HEK293 (cell line): ENCODE results near the gene CDSN.

ENCODE experiments used
- CTCF ChIA-PET: fragments of 350-600 bp; formaldehyde crosslinking; extraction: SDS; loops from one replicate; lab custom pipeline; 2021; ENCODE audit warnings: antibody characterized with exemption; lab: Yijun Ruan, JAX
- POLR2A ChIA-PET: fragments of 300-600 bp; formaldehyde crosslinking; extraction: SDS; loops from one replicate; lab custom pipeline; 2020; ENCODE audit warnings: antibody characterized with exemption, inconsistent platforms; lab: Yijun Ruan, JAX
- H3K27ac ChIP-seq: fragments of 200-500 bp; sonication (Bioruptor generic); 2 replicates; pipeline ENCODE4 v1.5.1; 2014; ENCODE audit warnings: low read depth, low read length, control low read depth, inconsistent platforms; ENCODE audit errors: extremely low read depth
- H3K36me3 ChIP-seq, 2 experiments: fragments of 200-500 bp in 1 of 2; sonication (Bioruptor generic) in 1 of 2; 1 replicate in 1 of 2; 2 replicates in 1 of 2; pipeline ENCODE4 v1.5.1; 2014 to 2017; ENCODE audit warnings: inconsistent platforms in 2 of 2, low read length in 2 of 2; ENCODE audit not compliant: control insufficient read depth in 2 of 2, insufficient read depth in 1 of 2
- H3K4me1 ChIP-seq: fragments of 200-500 bp; sonication (Bioruptor generic); 2 replicates; pipeline ENCODE4 v1.5.1; 2014; ENCODE audit warnings: mild to moderate bottlenecking, low read length, inconsistent platforms; ENCODE audit not compliant: control insufficient read depth, insufficient read depth
- H3K4me3 ChIP-seq: 2 replicates; pipeline ENCODE4 v1.5.1; 2011; ENCODE audit warnings: low read depth, mild to moderate bottlenecking, control low read depth, low read length, moderate library complexity
- H3K9me3 ChIP-seq: fragments of 200-500 bp; sonication (Bioruptor generic); 2 replicates; pipeline ENCODE4 v1.5.1; 2014; ENCODE audit warnings: low read depth, low read length, inconsistent platforms; ENCODE audit not compliant: control insufficient read depth, insufficient read depth
- IKZF3 ChIP-seq: fragments of 450-650 bp; IDR thresholded peaks from 2 replicates; pipeline ENCODE4 v1.5.0; 2018; ENCODE audit warnings: missing biosample characterization, mild to moderate bottlenecking, missing genetic modification characterization, moderate library complexity
- INSM2 ChIP-seq: fragments of 450-650 bp; formaldehyde crosslinking; IDR thresholded peaks from 2 replicates; pipeline ENCODE4 v1.5.1; 2016; ENCODE audit warnings: missing biosample characterization, missing genetic modification characterization
- PATZ1 ChIP-seq: fragments of 450-650 bp; formaldehyde crosslinking; IDR thresholded peaks from 2 replicates; pipeline ENCODE4 v1.5.1; 2016; ENCODE audit warnings: missing biosample characterization, missing genetic modification characterization
- PRDM1 ChIP-seq: fragments of 450-650 bp; formaldehyde crosslinking; IDR thresholded peaks from 2 replicates; pipeline ENCODE4; 2016; ENCODE audit warnings: missing biosample characterization, missing genetic modification characterization
- TCF7L2 ChIP-seq: IDR thresholded peaks from 2 replicates; pipeline ENCODE4 v1.6.1; 2011; ENCODE audit warnings: low read depth, mild to moderate bottlenecking, inconsistent platforms, low read length, moderate library complexity, borderline replicate concordance
- YY1 ChIP-seq: fragments of 450-650 bp; formaldehyde crosslinking; IDR thresholded peaks from 2 replicates; pipeline ENCODE4 v1.5.1; 2018; ENCODE audit warnings: missing biosample characterization, missing genetic modification characterization
- ZBTB17 ChIP-seq: fragments of 450-650 bp; formaldehyde crosslinking; IDR thresholded peaks from 2 replicates; pipeline ENCODE4 v1.5.1; 2016; ENCODE audit warnings: missing biosample characterization, missing genetic modification characterization
- ZNF114 ChIP-seq: fragments of 450-650 bp; formaldehyde crosslinking; IDR thresholded peaks from 2 replicates; pipeline ENCODE4 v1.5.0; 2017; ENCODE audit warnings: missing biosample characterization, missing genetic modification characterization
- ZNF146 ChIP-seq: fragments of 450-650 bp; formaldehyde crosslinking; IDR thresholded peaks from 2 replicates; pipeline ENCODE4 v1.5.1; 2016; ENCODE audit warnings: missing biosample characterization, missing genetic modification characterization
- ZNF16 ChIP-seq: fragments of 450-650 bp; formaldehyde crosslinking; IDR thresholded peaks from 2 replicates; pipeline ENCODE4 v1.5.1; 2016; ENCODE audit warnings: low read depth, missing biosample characterization, missing genetic modification characterization
- ZNF175 ChIP-seq: fragments of 450-650 bp; formaldehyde crosslinking; IDR thresholded peaks from 2 replicates; pipeline ENCODE4 v1.5.1; 2016; ENCODE audit warnings: missing biosample characterization, missing genetic modification characterization
- ZNF350 ChIP-seq: fragments of 450-650 bp; formaldehyde crosslinking; IDR thresholded peaks from 2 replicates; pipeline ENCODE4 v1.5.0; 2017; ENCODE audit warnings: missing biosample characterization, mild to moderate bottlenecking, missing genetic modification characterization
- ZNF366 ChIP-seq: fragments of 450-650 bp; formaldehyde crosslinking; conservative IDR thresholded peaks from 2 replicates; pipeline ENCODE4 v1.5.1; 2016; ENCODE audit warnings: missing biosample characterization, missing genetic modification characterization
- ZNF561 ChIP-seq: fragments of 450-650 bp; IDR thresholded peaks from 2 replicates; pipeline ENCODE4 v1.5.1; 2018; ENCODE audit warnings: missing biosample characterization, missing genetic modification characterization, borderline replicate concordance
- ZNF571 ChIP-seq: fragments of 450-650 bp; formaldehyde crosslinking; IDR thresholded peaks from 2 replicates; pipeline ENCODE4 v1.5.0; 2017; ENCODE audit warnings: missing biosample characterization, missing genetic modification characterization
- ZNF747 ChIP-seq: fragments of 450-650 bp; formaldehyde crosslinking; IDR thresholded peaks from 2 replicates; pipeline ENCODE4 v1.5.1; 2016; ENCODE audit warnings: missing biosample characterization, missing genetic modification characterization
- ZNF791 ChIP-seq: fragments of 450-650 bp; formaldehyde crosslinking; IDR thresholded peaks from 2 replicates; pipeline ENCODE4 v1.5.1; 2016; ENCODE audit warnings: missing biosample characterization, missing genetic modification characterization
- TF ChIP-seq, protein P1 (sequence below): fragments of 450-650 bp; formaldehyde crosslinking; IDR thresholded peaks from 2 replicates; pipeline ENCODE4 v1.5.1; 2016; ENCODE audit warnings: missing biosample characterization, missing genetic modification characterization
- TF ChIP-seq, protein P2 (sequence below): fragments of 450-650 bp; formaldehyde crosslinking; IDR thresholded peaks from 2 replicates; pipeline ENCODE4 v1.5.1; 2017; ENCODE audit warnings: missing biosample characterization, missing genetic modification characterization
- TF ChIP-seq, protein P3 (sequence below): fragments of 450-650 bp; formaldehyde crosslinking; IDR thresholded peaks from 2 replicates; pipeline ENCODE4 v1.5.1; 2016; ENCODE audit warnings: missing biosample characterization, missing genetic modification characterization

CDSN gene

GRCh38 chr6:31086788-31087440 lies 33.3 kb downstream of the CDSN start:
- no peak overlapping the region for H3K27ac ChIP-seq
- POLR2A ChIA-PET = interaction anchor here (0.8 to 1.5 kb wide), 4 partner anchors 171 to 472 kb away, joined by 3 to 6 read pairs (median 4); partner anchors contain the start of gene DDR1
- CTCF ChIA-PET = interaction anchor here (0.5 to 7.3 kb wide), 81 partner anchors 9 to 722 kb away, joined by 3 to 111 read pairs (median 5); partner anchors contain the start of genes C6orf15, DDR1, GTF2H4 and PSORS1C1

More at GRCh38 chr6:31086788-31087440, 33.3 kb downstream of the CDSN start:
- Histone ChIP-seq H3K9me3 (no peaks in the 10 kb centered on the region), H3K4me3 (no peak overlapping the region), H3K36me3 (no peaks in the 10 kb centered on the region; a peak in 1 of 3 replicates), H3K4me1 (peaks cover 10% of the 10 kb centered on the region; the same call in 1 of the 2 replicates)
- TF ChIP-seq ZNF366 (tag by site-specific recombination) (no peak), ZNF175 (tag by site-specific recombination) (no peak), YY1 (tag by site-specific recombination) (no peak), ZNF791 (no peak), ZNF571 (no peak), ZBTB17 (tag by site-specific recombination) (no peak), ZNF16 (no peak), PATZ1 (no peak), PRDM1 (tag by site-specific recombination) (no peak), IKZF3 (tag by site-specific recombination) (no peak), ZNF747 (tag by site-specific recombination) (no peak), TCF7L2 (no peak), ZNF146 (tag by site-specific recombination) (no peak), ZNF561 (no peak), ZNF114 (tag by site-specific recombination) (no peak), ZNF350 (no peak), INSM2 (tag by site-specific recombination) (no peak)
- TF ChIP-seq, protein P1, sequence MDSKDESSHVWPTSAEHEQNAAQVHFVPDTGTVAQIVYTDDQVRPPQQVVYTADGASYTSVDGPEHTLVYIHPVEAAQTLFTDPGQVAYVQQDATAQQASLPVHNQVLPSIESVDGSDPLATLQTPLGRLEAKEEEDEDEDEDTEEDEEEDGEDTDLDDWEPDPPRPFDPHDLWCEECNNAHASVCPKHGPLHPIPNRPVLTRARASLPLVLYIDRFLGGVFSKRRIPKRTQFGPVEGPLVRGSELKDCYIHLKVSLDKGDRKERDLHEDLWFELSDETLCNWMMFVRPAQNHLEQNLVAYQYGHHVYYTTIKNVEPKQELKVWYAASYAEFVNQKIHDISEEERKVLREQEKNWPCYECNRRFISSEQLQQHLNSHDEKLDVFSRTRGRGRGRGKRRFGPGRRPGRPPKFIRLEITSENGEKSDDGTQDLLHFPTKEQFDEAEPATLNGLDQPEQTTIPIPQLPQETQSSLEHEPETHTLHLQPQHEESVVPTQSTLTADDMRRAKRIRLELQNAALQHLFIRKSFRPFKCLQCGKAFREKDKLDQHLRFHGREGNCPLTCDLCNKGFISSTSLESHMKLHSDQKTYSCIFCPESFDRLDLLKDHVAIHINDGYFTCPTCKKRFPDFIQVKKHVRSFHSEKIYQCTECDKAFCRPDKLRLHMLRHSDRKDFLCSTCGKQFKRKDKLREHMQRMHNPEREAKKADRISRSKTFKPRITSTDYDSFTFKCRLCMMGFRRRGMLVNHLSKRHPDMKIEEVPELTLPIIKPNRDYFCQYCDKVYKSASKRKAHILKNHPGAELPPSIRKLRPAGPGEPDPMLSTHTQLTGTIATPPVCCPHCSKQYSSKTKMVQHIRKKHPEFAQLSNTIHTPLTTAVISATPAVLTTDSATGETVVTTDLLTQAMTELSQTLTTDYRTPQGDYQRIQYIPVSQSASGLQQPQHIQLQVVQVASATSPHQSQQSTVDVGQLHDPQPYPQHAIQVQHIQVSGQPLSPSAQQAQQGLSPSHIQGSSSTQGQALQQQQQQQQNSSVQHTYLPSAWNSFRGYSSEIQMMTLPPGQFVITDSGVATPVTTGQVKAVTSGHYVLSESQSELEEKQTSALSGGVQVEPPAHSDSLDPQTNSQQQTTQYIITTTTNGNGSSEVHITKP (tag by site-specific recombination) = no peak
- TF ChIP-seq, protein P2, sequence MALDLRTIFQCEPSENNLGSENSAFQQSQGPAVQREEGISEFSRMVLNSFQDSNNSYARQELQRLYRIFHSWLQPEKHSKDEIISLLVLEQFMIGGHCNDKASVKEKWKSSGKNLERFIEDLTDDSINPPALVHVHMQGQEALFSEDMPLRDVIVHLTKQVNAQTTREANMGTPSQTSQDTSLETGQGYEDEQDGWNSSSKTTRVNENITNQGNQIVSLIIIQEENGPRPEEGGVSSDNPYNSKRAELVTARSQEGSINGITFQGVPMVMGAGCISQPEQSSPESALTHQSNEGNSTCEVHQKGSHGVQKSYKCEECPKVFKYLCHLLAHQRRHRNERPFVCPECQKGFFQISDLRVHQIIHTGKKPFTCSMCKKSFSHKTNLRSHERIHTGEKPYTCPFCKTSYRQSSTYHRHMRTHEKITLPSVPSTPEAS = no peak
- TF ChIP-seq, protein P3, sequence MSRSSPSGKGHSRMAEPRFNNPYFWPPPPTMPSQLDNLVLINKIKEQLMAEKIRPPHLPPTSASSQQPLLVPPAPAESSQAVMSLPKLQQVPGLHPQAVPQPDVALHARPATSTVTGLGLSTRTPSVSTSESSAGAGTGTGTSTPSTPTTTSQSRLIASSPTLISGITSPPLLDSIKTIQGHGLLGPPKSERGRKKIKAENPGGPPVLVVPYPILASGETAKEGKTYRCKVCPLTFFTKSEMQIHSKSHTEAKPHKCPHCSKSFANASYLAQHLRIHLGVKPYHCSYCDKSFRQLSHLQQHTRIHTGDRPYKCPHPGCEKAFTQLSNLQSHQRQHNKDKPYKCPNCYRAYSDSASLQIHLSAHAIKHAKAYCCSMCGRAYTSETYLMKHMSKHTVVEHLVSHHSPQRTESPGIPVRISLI (tag by site-specific recombination) = no peak
